NCI-H2227 (cell line): ENCODE data around the gene C14orf132.
A peak's percentile ranks its signal among the peaks of the same experiment; 100 is the strongest.

ENCODE experiments used
- DNase-seq: peaks from one replicate; lab custom pipeline; 2025; ENCODE audit not compliant: unreplicated experiment; lab: John Stamatoyannopoulos, UW

Gene C14orf132

GRCh38 chr14:96039633-96040311 lies 610 bp downstream of the C14orf132 start:
- DNase-seq = peak; percentile 47

GRCh38 chr14:96040828-96041371 lies 1.7 kb downstream of the C14orf132 start:
- DNase-seq = peak; percentile 7

- no peak for DNase-seq
These were observed 3.2 kb downstream of the C14orf132 start for GRCh38 chr14:96042248-96042930.

GRCh38 chr14:96046630-96047029 lies 7.5 kb downstream of the C14orf132 start:
- no peak for DNase-seq

- no peak for DNase-seq
These were observed 7.9 kb downstream of the C14orf132 start for GRCh38 chr14:96047101-96047500.

- DNase-seq = no peak
These were observed 10.8 kb downstream of the C14orf132 start for GRCh38 chr14:96049932-96050331.

- no peak for DNase-seq
These were observed 11.3 kb downstream of the C14orf132 start for GRCh38 chr14:96050482-96050881.

GRCh38 chr14:96051231-96051630 lies 12.1 kb downstream of the C14orf132 start:
- DNase-seq = no peak

DNA sequence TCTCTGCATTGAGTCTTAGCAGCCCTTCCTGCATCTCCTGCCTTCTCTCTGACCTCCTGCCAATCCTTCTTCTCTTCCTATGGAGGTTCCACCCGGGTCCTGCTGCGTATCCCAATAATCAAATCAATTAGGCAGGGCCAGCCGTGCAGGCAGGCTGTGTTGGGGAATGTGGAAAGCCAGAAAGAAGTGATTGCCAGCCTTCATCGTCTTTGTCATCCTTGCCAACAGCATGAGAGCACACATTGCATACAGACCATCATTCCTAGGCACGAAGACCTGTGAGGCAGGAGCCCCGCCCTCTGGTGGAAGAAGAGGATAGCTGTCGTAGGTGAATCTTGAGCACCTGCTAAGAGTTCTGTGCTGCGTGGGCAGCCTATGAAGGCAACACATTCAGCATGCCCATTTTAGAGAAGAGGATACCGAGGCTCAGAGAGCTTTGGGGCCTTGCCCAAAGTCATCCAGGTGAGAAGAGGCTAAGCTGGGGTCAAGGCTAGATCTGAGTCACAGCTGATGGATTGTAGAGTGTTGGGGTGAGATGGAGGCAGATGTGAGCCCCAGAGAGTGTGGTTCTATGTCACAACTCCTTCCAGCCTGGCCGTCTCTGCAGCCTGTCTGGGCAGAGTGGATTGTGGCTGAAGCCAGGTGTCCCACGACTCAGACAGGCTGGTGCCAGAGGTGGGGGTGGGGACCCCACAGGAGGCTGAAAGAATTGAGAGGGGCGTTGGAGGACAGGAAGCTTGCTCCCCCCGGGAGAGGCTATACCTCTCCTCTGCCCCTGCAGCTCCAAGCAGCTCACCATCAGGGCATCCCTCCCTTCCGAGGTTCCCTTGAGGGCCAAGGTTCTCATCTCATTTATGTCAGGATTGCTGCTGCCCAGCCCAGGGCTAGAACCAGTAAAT lies 12.7 kb downstream of the C14orf132 start:
- peak; percentile 5 for DNase-seq

- DNase-seq = no peak
These were observed 13.5 kb downstream of the C14orf132 start for GRCh38 chr14:96052541-96053247.

GRCh38 chr14:96053248-96053599 lies 14.1 kb downstream of the C14orf132 start:
- no peak for DNase-seq

DNA sequence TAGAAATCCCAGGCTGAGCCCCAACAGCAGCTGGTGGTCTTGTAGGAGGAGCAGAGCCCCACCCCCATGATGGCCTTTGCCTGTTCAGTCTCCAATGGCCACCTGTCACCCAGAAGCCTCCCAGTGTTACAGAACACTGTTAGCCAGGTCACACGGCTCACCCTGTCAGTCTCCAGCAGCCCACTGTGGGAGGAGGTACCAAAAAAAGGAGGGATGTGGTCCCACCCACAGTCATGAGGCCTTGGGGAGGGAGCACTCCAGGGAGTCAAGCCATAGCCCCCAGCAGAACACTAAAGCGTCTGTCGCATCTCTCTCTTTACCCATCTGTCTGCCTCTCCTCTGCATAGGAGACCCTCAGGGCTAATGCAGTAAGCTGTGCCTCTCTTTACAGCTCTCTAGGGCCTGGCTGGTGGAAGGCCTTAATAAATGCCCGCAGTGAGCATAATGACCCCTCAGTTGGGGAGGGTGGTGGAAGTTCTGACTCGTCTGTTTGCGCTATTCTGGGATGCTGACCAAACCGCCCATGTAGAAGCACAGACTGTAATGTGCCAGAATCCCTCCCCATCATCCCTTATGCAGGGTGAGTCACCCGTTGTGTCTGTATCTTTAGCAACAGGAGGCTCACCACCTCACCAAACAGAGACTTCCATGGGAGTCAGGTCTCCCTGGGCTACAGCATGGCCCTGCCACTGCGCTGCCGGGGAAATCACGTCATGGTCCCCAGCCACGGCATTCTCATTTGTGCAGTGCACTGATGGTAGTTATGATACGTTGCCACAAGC lies 14.6 kb downstream of the C14orf132 start:
- peak; percentile 42 for DNase-seq

- DNase-seq = no peak
These were observed 15.5 kb downstream of the C14orf132 start for GRCh38 chr14:96054661-96055060.

- no peak for DNase-seq
These were observed 16.0 kb downstream of the C14orf132 start for GRCh38 chr14:96055065-96055752.

GRCh38 chr14:96055753-96056508 lies 16.8 kb downstream of the C14orf132 start:
- no peak for DNase-seq

DNA sequence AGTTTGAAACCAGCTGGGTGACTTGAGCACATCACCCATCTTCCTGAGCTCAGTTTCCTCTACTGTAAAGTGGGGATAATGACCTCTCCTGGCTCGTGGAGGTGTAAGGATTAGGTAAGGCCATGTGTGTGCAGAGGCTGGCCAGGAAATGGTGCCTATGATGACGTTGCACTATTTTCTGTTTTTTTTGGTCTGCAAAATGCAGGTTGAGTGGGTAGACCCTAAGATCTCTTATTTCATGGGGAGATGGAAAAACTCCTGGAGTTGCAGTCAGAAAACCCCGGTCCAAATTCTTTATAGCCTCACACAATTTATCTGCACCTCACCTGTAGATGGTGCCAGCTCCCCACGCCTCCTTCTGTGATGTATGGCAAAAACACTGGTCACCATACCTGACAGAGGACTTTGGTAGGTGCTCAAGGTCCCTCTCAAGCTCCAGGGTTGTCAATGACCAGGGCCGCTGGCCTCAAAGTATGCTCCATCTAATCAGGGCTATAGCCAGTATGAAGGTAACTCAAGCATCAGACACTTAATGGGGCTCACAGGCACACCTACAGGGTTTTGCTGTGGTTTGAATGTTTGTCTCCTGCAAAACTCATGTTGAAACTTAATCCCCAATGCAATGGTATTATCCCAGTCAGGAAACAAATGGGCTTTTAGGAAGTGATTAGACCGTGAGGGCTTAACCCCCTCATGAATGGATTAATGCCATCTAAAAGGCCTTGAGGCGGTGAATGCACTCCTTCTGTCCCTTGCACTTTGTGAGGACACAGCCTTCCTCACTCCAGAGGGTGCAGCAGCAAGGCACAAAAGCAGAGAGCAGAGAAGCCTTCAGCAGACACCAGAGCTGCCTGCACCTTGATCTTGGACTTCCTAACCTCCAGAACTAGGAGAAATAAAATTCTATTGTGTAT lies 17.6 kb downstream of the C14orf132 start:
- DNase-seq = no peak

DNA sequence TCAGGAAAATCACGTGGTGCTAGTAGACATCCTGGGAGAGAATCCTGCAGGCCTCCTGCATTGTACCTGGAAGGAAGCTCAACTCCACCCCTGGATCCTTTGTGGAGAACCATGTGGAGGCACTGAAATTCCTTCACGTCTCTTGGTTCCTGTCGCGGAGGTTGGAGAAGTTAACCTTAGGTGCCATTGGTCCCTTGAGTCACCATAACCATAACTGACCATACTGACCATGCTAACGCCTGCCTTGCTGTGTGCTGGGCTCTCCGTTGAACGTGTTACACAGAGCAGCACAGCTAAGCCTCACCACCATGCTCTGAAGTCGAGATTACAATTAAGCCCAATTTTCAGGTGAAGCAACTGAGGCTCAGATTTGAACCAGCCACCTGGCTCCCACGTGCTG lies 18.6 kb downstream of the C14orf132 start:
- no peak for DNase-seq
